Measurements from ENCODE around the gene PPP3R1.

DNA sequence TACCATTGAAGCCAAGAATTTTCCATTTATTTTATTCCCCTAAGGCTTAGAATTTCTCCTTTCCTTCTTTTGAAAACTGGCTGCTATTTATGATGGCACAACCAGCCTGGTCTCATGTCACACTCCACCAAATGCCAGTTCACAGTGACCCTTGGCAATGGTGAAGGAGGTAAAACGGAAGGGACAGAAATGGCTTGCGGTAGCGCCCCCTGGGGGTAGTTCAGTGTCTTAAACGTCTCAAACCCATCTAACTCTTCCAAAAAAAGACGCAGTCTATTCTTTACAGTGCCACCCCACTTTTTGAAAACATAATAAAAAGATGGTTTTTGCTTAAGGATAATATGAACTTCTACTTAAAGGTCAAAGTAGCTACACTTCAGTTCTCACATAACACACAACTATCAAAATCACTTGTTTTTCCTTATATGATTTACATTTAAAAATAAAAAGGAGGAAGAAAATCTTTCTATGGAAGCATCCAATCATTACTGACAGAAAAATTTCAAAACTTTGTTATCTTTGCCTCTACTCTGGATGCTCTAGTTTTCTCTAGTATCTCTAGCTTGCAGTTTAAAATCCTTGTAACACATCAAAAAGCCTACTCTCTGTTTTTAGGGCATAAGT, 66.7 kb downstream of the PPP3R1 start:
- TF ChIP-seq, protein P1, sequence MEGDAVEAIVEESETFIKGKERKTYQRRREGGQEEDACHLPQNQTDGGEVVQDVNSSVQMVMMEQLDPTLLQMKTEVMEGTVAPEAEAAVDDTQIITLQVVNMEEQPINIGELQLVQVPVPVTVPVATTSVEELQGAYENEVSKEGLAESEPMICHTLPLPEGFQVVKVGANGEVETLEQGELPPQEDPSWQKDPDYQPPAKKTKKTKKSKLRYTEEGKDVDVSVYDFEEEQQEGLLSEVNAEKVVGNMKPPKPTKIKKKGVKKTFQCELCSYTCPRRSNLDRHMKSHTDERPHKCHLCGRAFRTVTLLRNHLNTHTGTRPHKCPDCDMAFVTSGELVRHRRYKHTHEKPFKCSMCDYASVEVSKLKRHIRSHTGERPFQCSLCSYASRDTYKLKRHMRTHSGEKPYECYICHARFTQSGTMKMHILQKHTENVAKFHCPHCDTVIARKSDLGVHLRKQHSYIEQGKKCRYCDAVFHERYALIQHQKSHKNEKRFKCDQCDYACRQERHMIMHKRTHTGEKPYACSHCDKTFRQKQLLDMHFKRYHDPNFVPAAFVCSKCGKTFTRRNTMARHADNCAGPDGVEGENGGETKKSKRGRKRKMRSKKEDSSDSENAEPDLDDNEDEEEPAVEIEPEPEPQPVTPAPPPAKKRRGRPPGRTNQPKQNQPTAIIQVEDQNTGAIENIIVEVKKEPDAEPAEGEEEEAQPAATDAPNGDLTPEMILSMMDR (IDR thresholded peaks at IDR 0.05) = no peak
- TF ChIP-seq POLR2A (IDR thresholded peaks at IDR 0.05) = no peak
